ENCODE data around the gene FMOD. TPM values are rescaled to one million over a fixed set of nuclear protein-coding genes. Genes with fewer than 3 reads are reported as not detected.

FMOD gene
- polyA plus RNA-seq, 3 donors, result not detected

DNA sequence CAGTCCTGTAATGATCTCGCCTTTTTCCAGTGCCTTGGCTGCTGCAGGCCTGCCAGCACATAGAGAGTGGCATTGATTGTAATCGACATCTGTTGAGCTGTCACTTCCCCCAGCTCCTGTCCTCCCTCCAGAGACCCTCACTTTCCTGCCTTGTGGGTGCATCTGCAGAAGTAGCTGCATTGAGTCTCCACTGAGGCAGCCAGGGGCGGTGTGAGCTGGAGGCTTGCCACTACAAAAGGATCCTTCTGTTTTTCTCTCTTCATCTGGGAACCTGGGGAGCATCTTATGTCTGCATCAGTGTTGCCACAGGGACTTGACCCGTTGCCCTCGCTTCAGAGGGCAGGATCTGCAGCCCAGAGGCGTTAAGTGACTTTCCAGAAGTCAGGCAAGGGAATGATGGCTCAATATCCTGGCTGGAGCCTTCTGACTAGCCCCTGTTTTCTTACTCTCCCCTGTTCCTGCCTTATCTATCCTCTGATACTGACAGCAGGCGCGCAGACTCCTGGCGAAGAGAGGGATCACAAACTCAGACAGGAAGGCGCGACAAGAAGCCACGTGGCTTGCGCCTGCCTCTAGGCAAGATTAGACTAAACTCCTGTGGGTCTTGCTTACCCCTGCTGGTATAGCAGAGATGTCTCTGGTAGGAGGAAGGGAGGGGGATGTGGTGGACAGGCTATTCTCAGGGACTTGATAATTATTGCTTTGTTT lies 13.3 kb upstream of the FMOD start:
- Histone ChIP-seq H3K79me2 (ENCODE audit: insufficient read depth, low read length) (no peaks in the 10 kb centered on the region), H3K36me3 (replicated peaks in 1 of 2; ENCODE audit: control insufficient read depth in 1 of 2, insufficient read depth in 2 of 2, low read length in 2 of 2) (no peaks in the 10 kb centered on the region), H3K27ac (ENCODE audit: low read depth in 1 of 2, low read length in 2 of 2) (no peak overlapping the region), H4K20me1 (ENCODE audit: insufficient read depth, low read length) (no peaks in the 10 kb centered on the region), H3K4me1 (ENCODE audit: control insufficient read depth in 1 of 2, insufficient read depth in 2 of 2, low read length in 2 of 2) (peaks cover 27 to 28% of the 10 kb centered on the region in 2 donors), H3K4me2 (replicated peaks; ENCODE audit: extremely low read depth, low read length, poor library complexity, severe bottlenecking) (no peak overlapping the region), H3K9ac (ENCODE audit: insufficient read depth, low read length, poor library complexity, severe bottlenecking) (no peak overlapping the region), H3K9me3 (replicated peaks in 1 of 2; ENCODE audit: control insufficient read depth in 1 of 2, insufficient read depth in 1 of 2, low read length in 2 of 2) (no peaks in the 10 kb centered on the region), H2AFZ (ENCODE audit: insufficient read depth, low read depth, low read length, poor library complexity, severe bottlenecking) (no peak overlapping the region), H3K27me3 (ENCODE audit: control insufficient read depth in 2 of 2, insufficient read depth in 2 of 2, low read length in 2 of 2) (peaks cover 0 to 4% of the 10 kb centered on the region in 2 donors), H3K4me3 (replicated peaks in 1 of 3; ENCODE audit: low read depth in 2 of 3, low read length in 3 of 3) (no peak overlapping the region)
- Mint-ChIP-seq H3K4me1 (peaks cover 35% of the 10 kb centered on the region), H3K36me3 (no peaks in the 10 kb centered on the region), H3K9me3 (no peaks in the 10 kb centered on the region), H3K27me3 (ENCODE audit: low read depth in 3 of 3) (peaks cover 14 to 16% (median 16%) of the 10 kb centered on the region in 3 donors), H3K4me3 (no peak overlapping the region), H3K27ac (peak overlapping the region in 1 of 7 donors; percentile 58)
- WGBS (ENCODE audit: insufficient coverage), result 69% methylated on average over 12 of the region's 13 CpGs
- no peak for TF ChIP-seq CTCF (IDR thresholded peaks at IDR 0.05)
- intact Hi-C loops (cut with micrococcal nuclease), result loop anchor here in 1 of 2 donors (10.0 kb wide), 1 partner anchor 71 kb away; no protein-coding TSS in a partner anchor
- DNase-seq, result no peak

DNA sequence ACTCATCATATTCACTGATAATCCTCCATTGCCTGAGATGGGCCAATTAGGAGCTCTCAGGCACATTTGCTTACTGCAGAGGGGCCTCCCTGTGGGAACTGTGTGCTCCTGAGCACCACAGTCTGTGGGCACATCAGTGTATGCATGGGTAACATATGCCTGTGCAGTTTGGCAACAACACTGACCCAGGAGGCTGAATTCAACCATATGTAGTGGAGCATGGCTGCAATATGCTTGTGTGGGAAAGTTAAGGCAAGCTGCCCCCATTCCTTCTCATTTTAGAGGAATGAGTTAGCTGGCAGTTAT lies 11.8 kb upstream of the FMOD start:
- Mint-ChIP-seq H3K27me3 (ENCODE audit: low read depth in 3 of 3) (peaks cover 21 to 26% (median 25%) of the 10 kb centered on the region in 3 donors), H3K9me3 (peaks cover 0 to 3% (median 0%) of the 10 kb centered on the region in 7 donors), H3K4me3 (no peak overlapping the region), H3K36me3 (no peaks in the 10 kb centered on the region), H3K27ac (peak overlapping the region in 2 of 7 donors; percentile 28 to 58), H3K4me1 (peaks cover 20% of the 10 kb centered on the region)
- H3K27ac ChIP-seq (ENCODE audit: low read depth in 1 of 2, low read length in 2 of 2), result no peak overlapping the region
- intact Hi-C loops (cut with micrococcal nuclease), result loop anchor here in 1 of 2 donors (10.0 kb wide), 1 partner anchor 72 kb away; no protein-coding TSS in a partner anchor
- peaks cover 0 to 13% of the 10 kb centered on the region in 2 donors for H3K27me3 ChIP-seq (ENCODE audit: control insufficient read depth in 2 of 2, insufficient read depth in 2 of 2, low read length in 2 of 2)
- H3K4me3 ChIP-seq (replicated peaks in 1 of 3; ENCODE audit: low read depth in 2 of 3, low read length in 3 of 3), result no peak overlapping the region
- H3K36me3 ChIP-seq (replicated peaks in 1 of 2; ENCODE audit: control insufficient read depth in 1 of 2, insufficient read depth in 2 of 2, low read length in 2 of 2), result no peaks in the 10 kb centered on the region
- DNase-seq, result no peak
- no peak for TF ChIP-seq CTCF (IDR thresholded peaks at IDR 0.05)
- peaks cover 14 to 15% of the 10 kb centered on the region in 2 donors for H3K4me1 ChIP-seq (ENCODE audit: control insufficient read depth in 1 of 2, insufficient read depth in 2 of 2, low read length in 2 of 2)
- no peak overlapping the region for H2AFZ ChIP-seq (ENCODE audit: insufficient read depth, low read depth, low read length, poor library complexity, severe bottlenecking)
- H3K4me2 ChIP-seq (replicated peaks; ENCODE audit: extremely low read depth, low read length, poor library complexity, severe bottlenecking), result no peak overlapping the region
- H3K79me2 ChIP-seq (ENCODE audit: insufficient read depth, low read length), result no peaks in the 10 kb centered on the region
- no peak overlapping the region for H3K9ac ChIP-seq (ENCODE audit: insufficient read depth, low read length, poor library complexity, severe bottlenecking)
- peaks cover 0 to under 1% of the 10 kb centered on the region in 2 donors for H3K9me3 ChIP-seq (replicated peaks in 1 of 2; ENCODE audit: control insufficient read depth in 1 of 2, insufficient read depth in 1 of 2, low read length in 2 of 2)
- H4K20me1 ChIP-seq (ENCODE audit: insufficient read depth, low read length), result no peaks in the 10 kb centered on the region

Data from CD14-positive monocyte (primary cell).